ENCODE results near the gene DAPK3.
"Not testable (repeated sequence)": the region's sequence is repeated elsewhere in the genome, so short reads cannot be mapped to it uniquely, and the experiment has no call there.

DNA sequence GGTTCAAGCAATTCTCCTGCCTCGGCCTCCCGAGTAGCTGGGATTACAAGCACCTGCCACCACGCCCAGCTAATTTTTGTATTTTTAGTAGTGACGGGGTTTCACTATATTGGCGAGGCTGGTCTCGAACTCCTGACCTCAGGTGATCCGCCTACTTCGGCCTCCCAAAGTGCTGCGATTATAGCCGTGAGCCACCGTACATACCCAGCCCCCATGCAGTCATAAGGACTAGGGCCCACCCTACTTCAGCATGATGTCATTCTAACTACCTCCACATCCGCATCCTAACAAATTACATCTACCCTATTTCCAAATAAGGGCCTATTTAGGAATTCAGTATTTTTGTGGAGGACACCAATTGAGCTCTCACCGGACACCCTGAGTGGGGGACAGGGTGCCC, 15.6 kb downstream of the DAPK3 start:
- TF ChIP-seq, protein P1, sequence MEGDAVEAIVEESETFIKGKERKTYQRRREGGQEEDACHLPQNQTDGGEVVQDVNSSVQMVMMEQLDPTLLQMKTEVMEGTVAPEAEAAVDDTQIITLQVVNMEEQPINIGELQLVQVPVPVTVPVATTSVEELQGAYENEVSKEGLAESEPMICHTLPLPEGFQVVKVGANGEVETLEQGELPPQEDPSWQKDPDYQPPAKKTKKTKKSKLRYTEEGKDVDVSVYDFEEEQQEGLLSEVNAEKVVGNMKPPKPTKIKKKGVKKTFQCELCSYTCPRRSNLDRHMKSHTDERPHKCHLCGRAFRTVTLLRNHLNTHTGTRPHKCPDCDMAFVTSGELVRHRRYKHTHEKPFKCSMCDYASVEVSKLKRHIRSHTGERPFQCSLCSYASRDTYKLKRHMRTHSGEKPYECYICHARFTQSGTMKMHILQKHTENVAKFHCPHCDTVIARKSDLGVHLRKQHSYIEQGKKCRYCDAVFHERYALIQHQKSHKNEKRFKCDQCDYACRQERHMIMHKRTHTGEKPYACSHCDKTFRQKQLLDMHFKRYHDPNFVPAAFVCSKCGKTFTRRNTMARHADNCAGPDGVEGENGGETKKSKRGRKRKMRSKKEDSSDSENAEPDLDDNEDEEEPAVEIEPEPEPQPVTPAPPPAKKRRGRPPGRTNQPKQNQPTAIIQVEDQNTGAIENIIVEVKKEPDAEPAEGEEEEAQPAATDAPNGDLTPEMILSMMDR (IDR thresholded peaks at IDR 0.05; ENCODE audit: low read depth, low read length) = not testable (repeated sequence)
- TF ChIP-seq EZH2phosphoT487 (IDR thresholded peaks at IDR 0.05; ENCODE audit: low read depth) = not testable (repeated sequence)
